NOMO-1 treated with dmso at 0.1 percent for 144 hours (cell line): Measurements from ENCODE around the gene HBM.
"Not testable (repeated sequence)": the region's sequence is repeated elsewhere in the genome, so short reads cannot be mapped to it uniquely, and the experiment has no call there.

Experiments
- DNase-seq: peaks from one replicate; lab custom pipeline; 2025; ENCODE audit not compliant: unreplicated experiment; lab: John Stamatoyannopoulos, UW

Gene HBM

GRCh38 chr16:180681-181564, 15.1 kb downstream of the HBM start:
- peak; percentile 65 for DNase-seq

- no peak for DNase-seq
These were observed 15.8 kb downstream of the HBM start for GRCh38 chr16:181565-182021.

- no peak for DNase-seq
These were observed 17.2 kb downstream of the HBM start for GRCh38 chr16:183005-183404.

- DNase-seq, result no peak
These were observed 19.4 kb downstream of the HBM start for GRCh38 chr16:185213-185612.

GRCh38 chr16:185691-186090, 19.9 kb downstream of the HBM start:
- DNase-seq, result no peak

- DNase-seq, result no peak
These were observed 21.6 kb downstream of the HBM start for GRCh38 chr16:187330-187729.

- no peak for DNase-seq
These were observed 22.9 kb downstream of the HBM start for GRCh38 chr16:188674-189073.

GRCh38 chr16:189604-190186, 23.9 kb downstream of the HBM start:
- DNase-seq, result no peak

- no peak for DNase-seq
These were observed 26.1 kb downstream of the HBM start for GRCh38 chr16:191831-192230.

- no peak for DNase-seq
These were observed 26.9 kb downstream of the HBM start for GRCh38 chr16:192686-193085.

GRCh38 chr16:193441-193840, 27.7 kb downstream of the HBM start:
- no peak for DNase-seq

GRCh38 chr16:194516-194915, 28.7 kb downstream of the HBM start:
- DNase-seq, result no peak

GRCh38 chr16:200388-200787, 34.6 kb downstream of the HBM start:
- DNase-seq, result no peak

GRCh38 chr16:203246-203645, 37.5 kb downstream of the HBM start:
- no peak for DNase-seq

GRCh38 chr16:204046-204445, 38.3 kb downstream of the HBM start:
- not testable (repeated sequence) for DNase-seq

- DNase-seq, result not testable (repeated sequence)
These were observed 43.6 kb downstream of the HBM start for GRCh38 chr16:209359-209758.

GRCh38 chr16:211631-212180, 45.9 kb downstream of the HBM start:
- not testable (repeated sequence) for DNase-seq

- no peak for DNase-seq
These were observed 47.2 kb downstream of the HBM start for GRCh38 chr16:212999-213398.
